Transverse colon (tissue), 4 donors: ENCODE data around the gene SNX30. TPM values are rescaled to one million over a fixed set of nuclear protein-coding genes. Genes with fewer than 3 reads are reported as not detected.
A peak's percentile ranks its signal among the peaks of the same experiment; 100 is the strongest.

Experiments used
- DNase-seq: peaks from one replicate; pipeline ENCODE4 v3.0.0-alpha.2; 2019
- H3K27ac ChIP-seq, 4 donors: fragments of 200-600 bp; sonication (generic); 2 replicates each; pipeline ENCODE4 v1.5.1; 2016 to 2018; ENCODE audit warnings: inconsistent platforms in 4 of 4
- H3K27me3 ChIP-seq: fragments of 200-600 bp; sonication (generic); 2 replicates; pipeline ENCODE4 v1.5.1; 2017; ENCODE audit warnings: inconsistent platforms
- H3K36me3 ChIP-seq, 4 donors: fragments of 200-600 bp; sonication (generic); 2 replicates each; pipeline ENCODE4 v1.5.1; 2017 to 2019; ENCODE audit warnings: inconsistent platforms in 4 of 4
- H3K4me1 ChIP-seq, 4 donors: fragments of 200-600 bp; sonication (generic); 2 replicates each; pipeline ENCODE4 v1.5.1; 2017 to 2020; ENCODE audit warnings: inconsistent platforms in 4 of 4
- H3K4me3 ChIP-seq, 4 donors: fragments of 200-600 bp; sonication (generic); 1 replicate in 1 of 4; 2 replicates in 3 of 4; pipeline versions ENCODE4 v1.5.1 to v1.6.1; 2017 to 2019; ENCODE audit warnings: inconsistent platforms in 4 of 4
- H3K9me3 ChIP-seq, 2 donors: fragments of 200-600 bp; sonication (generic); 2 replicates each; pipeline ENCODE4 v1.5.1; 2017 to 2019; ENCODE audit warnings: inconsistent platforms in 2 of 2
- POLR2A ChIP-seq: fragments of 450-650 bp; IDR thresholded peaks from one replicate; pipeline ENCODE4 v1.6.1; 2016; ENCODE audit warnings: antibody characterized with exemption, mild to moderate bottlenecking, moderate library complexity
- WGBS, 2 donors: methylation state at CpG; one replicate each; pipeline ENCODE4 v1.1.5; 2018; ENCODE audit warnings: low coverage in 1 of 2; 5-methylcytosine and 5-hydroxymethylcytosine counted together
- in situ Hi-C, 4 donors: fragments of 200-750 bp; cut with MboI; loops; one replicate each; pipeline versions ENCODE4 v1.15.0 to v1.15.1; 2017; ENCODE audit warnings: low sequenced_read_pairs in 3 of 4, low pct_ligation_motif_present in 1 of 4, low pct_unique_long_range_greater_than_20kb in 1 of 4
- intact Hi-C: fragments of 100-400 bp; cut with DNase I; formaldehyde crosslinking; loops from one replicate; pipeline ENCODE4 v1.15.1; 2023; ENCODE audit warnings: low total_unique reads
- total RNA-seq, 4 donors: library from RNA; depleted of rRNA; stranded (reverse); fragments of >200 nt; gene quantifications; one replicate each; pipeline ENCODE4 v1.1.0, GENCODE V29; 2016
- TF ChIP-seq, protein P1 (sequence below), 5 experiments: fragments of 200-600 bp in 3 of 5; fragments of 450-650 bp in 2 of 5; sonication (generic) in 3 of 5; IDR thresholded peaks; 1 replicate in 2 of 5; 2 replicates in 3 of 5; pipeline ENCODE4 v1.5.1; 2016 to 2017; ENCODE audit warnings: antibody characterized with exemption in 5 of 5, inconsistent platforms in 3 of 5, mild to moderate bottlenecking in 2 of 5, moderate library complexity in 1 of 5

The SNX30 gene
- total RNA-seq, 4 donors from 2014 or later: 15.7 to 46.4 (median 45.7) TPM

DNA sequence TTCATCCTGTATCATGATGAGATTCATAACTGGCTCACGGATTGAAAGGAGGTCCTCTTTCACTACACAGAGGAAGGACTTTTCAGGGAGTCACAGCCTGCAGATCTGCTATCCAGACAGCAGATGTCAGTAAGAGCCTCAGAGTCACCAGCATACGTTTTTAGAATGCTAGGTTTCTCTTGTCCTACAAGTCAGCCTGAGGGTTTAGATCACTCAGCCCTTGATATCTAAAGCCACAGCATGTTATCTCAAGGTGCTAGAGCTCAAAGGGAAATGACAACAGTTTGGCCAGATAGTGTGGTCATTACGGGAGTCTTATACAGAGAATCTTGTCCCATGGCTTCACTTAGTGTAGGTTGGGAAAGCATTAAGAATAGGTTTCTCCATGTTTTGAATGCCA, 171.0 kb downstream of the SNX30 start:
- Histone ChIP-seq H3K9me3 (no peaks in the 10 kb centered on the region), H3K4me1 (peaks cover 0 to 16% (median 7%) of the 10 kb centered on the region in 4 donors), H3K27me3 (no peaks in the 10 kb centered on the region), H3K4me3 (no peak overlapping the region), H3K27ac (no peak overlapping the region), H3K36me3 (no peaks in the 10 kb centered on the region)
- no peak for DNase-seq
- WGBS, 2 donors: 8 to 31% methylated on average over 2 to 3 of the region's 3 CpGs
- no peak for TF ChIP-seq POLR2A
- TF ChIP-seq, protein P1, sequence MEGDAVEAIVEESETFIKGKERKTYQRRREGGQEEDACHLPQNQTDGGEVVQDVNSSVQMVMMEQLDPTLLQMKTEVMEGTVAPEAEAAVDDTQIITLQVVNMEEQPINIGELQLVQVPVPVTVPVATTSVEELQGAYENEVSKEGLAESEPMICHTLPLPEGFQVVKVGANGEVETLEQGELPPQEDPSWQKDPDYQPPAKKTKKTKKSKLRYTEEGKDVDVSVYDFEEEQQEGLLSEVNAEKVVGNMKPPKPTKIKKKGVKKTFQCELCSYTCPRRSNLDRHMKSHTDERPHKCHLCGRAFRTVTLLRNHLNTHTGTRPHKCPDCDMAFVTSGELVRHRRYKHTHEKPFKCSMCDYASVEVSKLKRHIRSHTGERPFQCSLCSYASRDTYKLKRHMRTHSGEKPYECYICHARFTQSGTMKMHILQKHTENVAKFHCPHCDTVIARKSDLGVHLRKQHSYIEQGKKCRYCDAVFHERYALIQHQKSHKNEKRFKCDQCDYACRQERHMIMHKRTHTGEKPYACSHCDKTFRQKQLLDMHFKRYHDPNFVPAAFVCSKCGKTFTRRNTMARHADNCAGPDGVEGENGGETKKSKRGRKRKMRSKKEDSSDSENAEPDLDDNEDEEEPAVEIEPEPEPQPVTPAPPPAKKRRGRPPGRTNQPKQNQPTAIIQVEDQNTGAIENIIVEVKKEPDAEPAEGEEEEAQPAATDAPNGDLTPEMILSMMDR (IDR thresholded peaks at IDR 0.05): peak in 4 of 5 experiments; percentile 34 to 39 (median 35)
- in situ Hi-C loops (loop anchor here in 2 of 4 donors (25.0 kb wide), 2 partner anchors 191 to 216 kb away; no protein-coding TSS in a partner anchor), intact Hi-C loops (no loop called here)

Other genes starting within 250 kb of the SNX30 start
- gene INIP, start 32.6 kb upstream of the SNX30 start, total RNA-seq: 10 to 100 TPM in 3 of 4 donors, 1 to 10 TPM in 1; 9.6 to 22.9 (median 16.2) TPM
- not detected for gene SLC46A2, start 140.1 kb downstream of the SNX30 start, total RNA-seq